IMR-90 (cell line): ENCODE results near the gene IQCM. TPM values are rescaled to one million over a fixed set of nuclear protein-coding genes. Genes with fewer than 3 reads are reported as not detected.
A peak's percentile ranks its signal among the peaks of the same experiment; 100 is the strongest.

Experiments
- ATAC-seq: fragments of 200-7000 bp; cut with Tn5 transposase; 2 replicates; pipeline ENCODE4 v1.9.1; 2020; ENCODE audit warnings: low read depth, mild to moderate bottlenecking, moderate library complexity
- BruUV-seq: library from RNA; stranded (reverse); fragments of 400-500 nt; replicated peaks from 2 replicates; lab custom pipeline; 2021; lab: Mats Ljungman, UMichigan
- CTCF ChIA-PET: fragments of 300-600 bp; formaldehyde crosslinking; extraction: SDS; loops from one replicate; lab custom pipeline; 2021; ENCODE audit warnings: antibody characterized with exemption; lab: Yijun Ruan, JAX
- POLR2A ChIA-PET: fragments of 300-600 bp; sonication (Branson Sonifier 250); formaldehyde crosslinking; loops from one replicate; lab custom pipeline; 2022; ENCODE audit warnings: antibody characterized with exemption; ENCODE audit not compliant: unreplicated experiment; lab: Charles Lee
- DNase-seq: peaks from one replicate; pipeline ENCODE4 v3.0.0; 2013
- H2AFZ ChIP-seq: replicated peaks from 2 replicates; pipeline ENCODE3; 2013; ENCODE audit warnings: low read length, mild to moderate bottlenecking; ENCODE audit not compliant: poor library complexity
- H2AK5ac ChIP-seq: 2 replicates; pipeline ENCODE4 v1.6.1; 2013; ENCODE audit warnings: low read depth, low read length, inconsistent platforms
- H2AK9ac ChIP-seq: replicated peaks from 2 replicates; pipeline ENCODE3; 2013; ENCODE audit warnings: mild to moderate bottlenecking, low read depth, low read length, moderate library complexity; ENCODE audit not compliant: poor library complexity
- H2BK120ac ChIP-seq: 2 replicates; pipeline ENCODE4 v1.6.1; 2013; ENCODE audit warnings: low read depth, low read length, inconsistent platforms
- H2BK15ac ChIP-seq: 3 replicates; pipeline ENCODE4 v1.6.1; 2013; ENCODE audit warnings: low read depth, low read length, inconsistent platforms
- H2BK20ac ChIP-seq: 2 replicates; pipeline ENCODE4 v1.6.1; 2013; ENCODE audit warnings: low read depth, mild to moderate bottlenecking, inconsistent platforms, low read length, moderate library complexity
- H2BK5ac ChIP-seq: 2 replicates; pipeline ENCODE4 v1.6.1; 2013; ENCODE audit warnings: mild to moderate bottlenecking, low read depth, low read length, inconsistent platforms; ENCODE audit not compliant: poor library complexity, severe bottlenecking
- H3K14ac ChIP-seq: replicated peaks from 2 replicates; pipeline ENCODE4 v1.6.1; 2013; ENCODE audit warnings: low read depth, low read length, inconsistent platforms
- H3K18ac ChIP-seq: 2 replicates; pipeline ENCODE4 v1.6.1; 2013; ENCODE audit warnings: low read depth, low read length, control low read depth
- H3K23ac ChIP-seq: 2 replicates; pipeline ENCODE4 v1.6.1; 2013; ENCODE audit warnings: low read depth, low read length, inconsistent platforms
- H3K27ac ChIP-seq: 2 replicates; pipeline ENCODE4 v1.5.1; 2013; ENCODE audit warnings: mild to moderate bottlenecking, control low read depth, low read length; ENCODE audit not compliant: insufficient read depth
- H3K27me3 ChIP-seq: 2 replicates; pipeline ENCODE4 v1.6.1; 2013; ENCODE audit warnings: low read length; ENCODE audit not compliant: control insufficient read depth, insufficient read depth
- H3K36me3 ChIP-seq: 2 replicates; pipeline ENCODE4 v1.6.1; 2013; ENCODE audit warnings: low read length, mixed read lengths; ENCODE audit not compliant: control insufficient read depth, insufficient read depth
- H3K4ac ChIP-seq: 2 replicates; pipeline ENCODE4 v1.6.1; 2013; ENCODE audit warnings: low read depth, low read length, inconsistent platforms
- H3K4me1 ChIP-seq: 2 replicates; pipeline ENCODE4 v1.6.1; 2013; ENCODE audit warnings: low read length, mixed read lengths; ENCODE audit not compliant: control insufficient read depth, insufficient read depth
- H3K4me2 ChIP-seq: 2 replicates; pipeline ENCODE4 v1.6.1; 2013; ENCODE audit warnings: low read depth, mild to moderate bottlenecking, control low read depth, low read length, moderate library complexity
- H3K4me3 ChIP-seq: 2 replicates; pipeline ENCODE4 v1.5.1; 2013; ENCODE audit warnings: low read depth, mild to moderate bottlenecking, control low read depth, low read length, moderate library complexity; ENCODE audit not compliant: insufficient read depth
- H3K56ac ChIP-seq: 2 replicates; pipeline ENCODE4 v1.6.1; 2013; ENCODE audit warnings: low read length, inconsistent platforms; ENCODE audit not compliant: insufficient read depth; ENCODE audit errors: extremely low read depth
- H3K79me1 ChIP-seq, 2 experiments: 2 replicates each; pipeline ENCODE4 v1.6.1; 2013; ENCODE audit warnings: low read length in 2 of 2, inconsistent platforms in 1 of 2, low read depth in 1 of 2
- H3K9ac ChIP-seq: 2 replicates; pipeline ENCODE4 v1.6.1; 2013; ENCODE audit warnings: low read depth, low read length, control low read depth
- H3K9me1 ChIP-seq: 2 replicates; pipeline ENCODE4 v1.6.1; 2013; ENCODE audit warnings: low read length, inconsistent platforms; ENCODE audit not compliant: insufficient read depth
- H3K9me3 ChIP-seq: 2 replicates; pipeline ENCODE4 v1.6.1; 2013; ENCODE audit warnings: low read length; ENCODE audit not compliant: control insufficient read depth, insufficient read depth
- H4K20me1 ChIP-seq: 2 replicates; pipeline ENCODE4 v1.6.1; 2013; ENCODE audit warnings: low read length, inconsistent platforms; ENCODE audit not compliant: insufficient read depth
- H4K5ac ChIP-seq: 2 replicates; pipeline ENCODE4 v1.6.1; 2013; ENCODE audit warnings: mild to moderate bottlenecking, low read depth, low read length, control low read depth
- H4K8ac ChIP-seq, 2 experiments: 2 replicates each; pipeline ENCODE4 v1.6.1; 2013; ENCODE audit warnings: low read depth in 2 of 2, low read length in 2 of 2, control low read depth in 1 of 2, inconsistent platforms in 1 of 2
- H4K91ac ChIP-seq: 2 replicates; pipeline ENCODE4 v1.6.1; 2013; ENCODE audit warnings: low read depth, low read length, inconsistent platforms; ENCODE audit not compliant: insufficient read depth
- RFX5 ChIP-seq: IDR thresholded peaks from 2 replicates; pipeline ENCODE4 v1.8.0; 2012; ENCODE audit warnings: low read depth, mild to moderate bottlenecking, low read length, moderate library complexity
- WGBS, 2 experiments: methylation state at CpG; one replicate each; pipeline versions ENCODE4 v1.1.5 to v1.1.7; 2013; ENCODE audit warnings: missing lambda C conversion rate in 2 of 2; ENCODE audit not compliant: insufficient read length in 1 of 2; ENCODE audit errors: extremely low coverage in 2 of 2; 5-methylcytosine and 5-hydroxymethylcytosine counted together
- dilution Hi-C: fragments of 300-500 bp; cut with HindIII; formaldehyde crosslinking; loops from one replicate; pipeline ENCODE4 v1.14.3; 2018; ENCODE audit warnings: low sequenced_read_pairs; ENCODE audit not compliant: unreplicated experiment
- in situ Hi-C: fragments of 300-500 bp; cut with MboI; formaldehyde crosslinking; loops from 3 replicates; pipeline ENCODE4 v1.14.3; 2019; ENCODE audit warnings: low sequenced_read_pairs, inconsistent platforms, mixed read lengths
- intact Hi-C: fragments of 100-400 bp; cut with micrococcal nuclease; formaldehyde crosslinking; loops from 2 replicates; pipeline ENCODE4 v1.10.0; 2022
- polyA plus RNA-seq, 3 experiments: library from polyadenylated mRNA; depleted of rRNA; stranded (reverse); fragments of >200 nt; gene quantifications; 2 replicates each; pipeline ENCODE4 v1.2.3, GENCODE V29; 2012; ENCODE audit warnings: low replicate concordance in 1 of 3
- total RNA-seq: library from RNA; depleted of rRNA; stranded (reverse); fragments of >200 nt; gene quantifications from 2 replicates; pipeline ENCODE4 v1.2.3, GENCODE V29; 2012

The IQCM gene
- total and polyA plus RNA-seq, 2 of the 4 experiments (the other 2 are of a cell fraction): not detected

DNA sequence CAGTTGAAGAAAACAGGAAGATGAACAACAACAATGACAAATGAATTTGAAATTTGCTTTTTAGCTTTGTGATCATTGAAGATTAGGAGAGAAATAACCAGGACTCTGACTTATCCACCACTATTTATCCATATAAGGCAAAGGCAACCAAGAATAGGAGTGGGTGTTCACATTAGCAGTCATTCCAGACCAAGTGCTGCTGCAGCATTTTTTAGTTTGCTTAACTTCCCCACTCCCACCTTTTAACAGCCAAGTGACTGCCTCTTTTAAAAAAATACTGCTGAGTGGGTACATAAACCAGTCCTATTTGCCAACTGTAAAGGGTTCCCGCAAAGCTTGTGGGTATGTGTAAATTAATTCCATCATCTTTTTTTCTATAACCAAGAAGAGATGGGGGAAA is 230.9 kb downstream of the IQCM start:
- H2BK15ac ChIP-seq: no peak overlapping the region
- WGBS, 2 experiments: no CpG with 5 or more reads among the region's 1 CpG
- H3K4ac ChIP-seq: no peak overlapping the region
- H3K27me3 ChIP-seq: no peaks in the 10 kb centered on the region
- ATAC-seq: peak; percentile 63
- no peaks in the 10 kb centered on the region for H3K4me1 ChIP-seq
- H3K56ac ChIP-seq: no peak overlapping the region
- dilution Hi-C loops: no loop called here
- no peak overlapping the region for H3K14ac ChIP-seq
- H3K4me2 ChIP-seq: no peak overlapping the region
- H3K79me1 ChIP-seq: no peaks in the 10 kb centered on the region
- no peak overlapping the region for H2AK5ac ChIP-seq
- no peak overlapping the region for H4K91ac ChIP-seq
- H3K9ac ChIP-seq: no peak overlapping the region
- H2BK20ac ChIP-seq: no peak overlapping the region
- ChIA-PET POLR2A (no interaction called here), CTCF (no interaction called here)
- H3K9me1 ChIP-seq: no peaks in the 10 kb centered on the region
- no peaks in the 10 kb centered on the region for H3K9me3 ChIP-seq
- no peak overlapping the region for H3K27ac ChIP-seq
- BruUV-seq: no TSS peak
- H3K23ac ChIP-seq: no peak overlapping the region
- intact Hi-C loops: no loop called here
- no peak overlapping the region for H4K8ac ChIP-seq
- no peaks in the 10 kb centered on the region for H3K36me3 ChIP-seq
- in situ Hi-C loops: no loop called here
- no peak overlapping the region for H2AK9ac ChIP-seq
- no peak overlapping the region for H4K5ac ChIP-seq
- H4K20me1 ChIP-seq: no peaks in the 10 kb centered on the region
- H2AFZ ChIP-seq: no peak overlapping the region
- no peak overlapping the region for H2BK120ac ChIP-seq
- no peak overlapping the region for H3K18ac ChIP-seq
- no peak for DNase-seq
- no peak for TF ChIP-seq RFX5
- no peak overlapping the region for H2BK5ac ChIP-seq
- no peak overlapping the region for H3K4me3 ChIP-seq
